Ishikawa (cell line): Measurements from ENCODE around the gene PRSS38.

Experiments
- CEBPB ChIP-seq: IDR thresholded peaks from 2 replicates; pipeline ENCODE4 v1.6.1; 2012
- CREB1 ChIP-seq: IDR thresholded peaks from 2 replicates; pipeline ENCODE4 v1.6.1; 2012; ENCODE audit warnings: low read depth
- EGR1 ChIP-seq: IDR thresholded peaks from 2 replicates; pipeline ENCODE4 v1.6.1; 2012
- EP300 ChIP-seq: IDR thresholded peaks from 2 replicates; pipeline ENCODE4 v1.6.1; 2012; ENCODE audit warnings: borderline replicate concordance
- FOXM1 ChIP-seq: IDR thresholded peaks from 2 replicates; pipeline ENCODE4 v1.6.1; 2012; ENCODE audit warnings: low read depth, borderline replicate concordance
- NFIC ChIP-seq: IDR thresholded peaks from 2 replicates; pipeline ENCODE4 v1.6.1; 2012
- RAD21 ChIP-seq: IDR thresholded peaks from 2 replicates; pipeline ENCODE4 v1.6.1; 2012; ENCODE audit warnings: low read depth
- TAF1 ChIP-seq: IDR thresholded peaks from 2 replicates; pipeline ENCODE4 v1.6.1; 2012; ENCODE audit warnings: low read depth, mild to moderate bottlenecking
- TCF12 ChIP-seq: IDR thresholded peaks from 2 replicates; pipeline ENCODE4 v1.6.1; 2012; ENCODE audit warnings: low read depth
- TEAD4 ChIP-seq: IDR thresholded peaks from 2 replicates; pipeline ENCODE4 v1.6.1; 2012
- USF1 ChIP-seq: IDR thresholded peaks from 2 replicates; pipeline ENCODE4 v1.6.1; 2012
- YY1 ChIP-seq: IDR thresholded peaks from 2 replicates; pipeline ENCODE4 v1.6.1; 2012; ENCODE audit warnings: low read depth
- ZBTB7A ChIP-seq: IDR thresholded peaks from 2 replicates; pipeline ENCODE4 v1.6.1; 2012; ENCODE audit warnings: low read depth
- TF ChIP-seq, protein P1 (sequence below): IDR thresholded peaks from 2 replicates; pipeline ENCODE4 v1.6.1; 2012
- TF ChIP-seq, protein P2 (sequence below): IDR thresholded peaks from 2 replicates; pipeline ENCODE4 v1.6.1; 2012; ENCODE audit warnings: low read depth, mild to moderate bottlenecking

The PRSS38 gene

DNA sequence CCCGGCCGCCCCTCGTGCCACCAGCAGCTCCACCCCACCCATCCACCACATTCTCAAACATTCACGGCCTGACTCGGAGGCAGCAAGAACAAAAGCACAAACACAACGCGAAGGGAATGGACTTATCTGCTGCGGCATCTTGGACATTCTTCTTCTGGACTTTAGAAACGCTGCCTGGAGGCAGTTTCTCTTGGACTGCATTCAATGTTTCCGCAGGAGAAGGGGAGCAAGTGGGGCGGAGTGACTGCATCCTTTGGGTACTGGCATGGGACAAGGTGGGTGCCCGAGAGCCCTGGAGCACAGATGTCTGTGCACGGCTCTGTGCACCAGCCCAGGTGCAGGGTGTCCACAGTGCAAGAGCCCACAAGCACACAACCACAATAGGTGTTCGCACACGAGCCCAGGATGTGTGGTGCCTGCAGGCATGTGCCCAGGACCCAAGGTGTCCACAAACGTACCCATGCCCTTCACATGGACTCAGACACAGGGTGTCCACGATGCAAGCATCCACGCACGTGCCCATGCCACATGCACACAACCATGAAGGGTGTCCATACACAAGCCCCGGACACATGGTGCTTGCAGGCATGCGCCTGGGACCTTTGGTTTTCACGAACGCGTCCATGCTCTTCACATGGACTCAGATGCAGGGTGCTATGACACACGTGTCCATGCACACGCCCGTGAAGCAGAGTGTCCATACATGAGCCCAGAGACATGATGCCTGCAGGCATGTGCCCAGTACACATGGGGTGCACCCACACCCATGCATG is 78.7 kb downstream of the PRSS38 start:
- TF ChIP-seq EGR1 (no peak), RAD21 (no peak), NFIC (no peak), USF1 (no peak), TAF1 (no peak), TCF12 (no peak), YY1 (no peak), EP300 (no peak), FOXM1 (no peak), TEAD4 (no peak), CEBPB (no peak), ZBTB7A (no peak), CREB1 (no peak)
- TF ChIP-seq, protein P1, sequence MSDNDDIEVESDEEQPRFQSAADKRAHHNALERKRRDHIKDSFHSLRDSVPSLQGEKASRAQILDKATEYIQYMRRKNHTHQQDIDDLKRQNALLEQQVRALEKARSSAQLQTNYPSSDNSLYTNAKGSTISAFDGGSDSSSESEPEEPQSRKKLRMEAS = no peak
- TF ChIP-seq, protein P2, sequence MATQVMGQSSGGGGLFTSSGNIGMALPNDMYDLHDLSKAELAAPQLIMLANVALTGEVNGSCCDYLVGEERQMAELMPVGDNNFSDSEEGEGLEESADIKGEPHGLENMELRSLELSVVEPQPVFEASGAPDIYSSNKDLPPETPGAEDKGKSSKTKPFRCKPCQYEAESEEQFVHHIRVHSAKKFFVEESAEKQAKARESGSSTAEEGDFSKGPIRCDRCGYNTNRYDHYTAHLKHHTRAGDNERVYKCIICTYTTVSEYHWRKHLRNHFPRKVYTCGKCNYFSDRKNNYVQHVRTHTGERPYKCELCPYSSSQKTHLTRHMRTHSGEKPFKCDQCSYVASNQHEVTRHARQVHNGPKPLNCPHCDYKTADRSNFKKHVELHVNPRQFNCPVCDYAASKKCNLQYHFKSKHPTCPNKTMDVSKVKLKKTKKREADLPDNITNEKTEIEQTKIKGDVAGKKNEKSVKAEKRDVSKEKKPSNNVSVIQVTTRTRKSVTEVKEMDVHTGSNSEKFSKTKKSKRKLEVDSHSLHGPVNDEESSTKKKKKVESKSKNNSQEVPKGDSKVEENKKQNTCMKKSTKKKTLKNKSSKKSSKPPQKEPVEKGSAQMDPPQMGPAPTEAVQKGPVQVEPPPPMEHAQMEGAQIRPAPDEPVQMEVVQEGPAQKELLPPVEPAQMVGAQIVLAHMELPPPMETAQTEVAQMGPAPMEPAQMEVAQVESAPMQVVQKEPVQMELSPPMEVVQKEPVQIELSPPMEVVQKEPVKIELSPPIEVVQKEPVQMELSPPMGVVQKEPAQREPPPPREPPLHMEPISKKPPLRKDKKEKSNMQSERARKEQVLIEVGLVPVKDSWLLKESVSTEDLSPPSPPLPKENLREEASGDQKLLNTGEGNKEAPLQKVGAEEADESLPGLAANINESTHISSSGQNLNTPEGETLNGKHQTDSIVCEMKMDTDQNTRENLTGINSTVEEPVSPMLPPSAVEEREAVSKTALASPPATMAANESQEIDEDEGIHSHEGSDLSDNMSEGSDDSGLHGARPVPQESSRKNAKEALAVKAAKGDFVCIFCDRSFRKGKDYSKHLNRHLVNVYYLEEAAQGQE = no peak

DNA sequence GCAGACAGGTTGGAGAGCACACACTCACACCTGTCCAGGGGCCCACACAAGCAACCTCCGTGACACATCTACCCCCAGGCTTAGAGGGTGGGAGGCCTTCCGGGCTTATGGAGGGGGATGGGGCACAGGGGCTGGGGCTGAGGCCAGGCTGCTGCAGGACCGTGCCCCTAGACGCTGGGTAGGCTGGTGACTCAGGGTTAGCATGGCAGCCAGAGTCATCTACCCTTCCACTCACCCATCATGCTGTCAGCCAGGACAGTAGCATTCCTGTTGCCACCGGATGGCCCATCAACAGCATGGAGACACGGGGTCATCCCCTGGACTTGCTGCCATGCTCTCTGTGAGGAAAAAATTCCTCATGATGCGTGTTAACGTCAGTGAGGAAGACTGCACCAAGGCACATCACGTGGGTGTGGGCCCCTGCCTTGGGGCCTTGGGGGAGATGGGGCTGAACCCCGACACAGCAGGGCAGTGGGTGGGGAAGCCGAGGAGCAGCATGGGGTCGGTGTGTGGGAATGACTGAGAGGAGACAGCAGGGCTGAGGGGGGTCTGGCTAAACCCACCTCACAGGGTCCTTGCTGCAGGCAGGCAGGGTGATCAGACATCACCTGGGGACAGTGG is 79.5 kb downstream of the PRSS38 start:
- TF ChIP-seq TCF12 (no peak), TEAD4 (no peak), RAD21 (no peak), EP300 (no peak)
